Subcutaneous adipose tissue (tissue), 4 donors: ENCODE measurements around the gene NXN. TPM values are rescaled to one million over a fixed set of nuclear protein-coding genes. Genes with fewer than 3 reads are reported as not detected.

ENCODE experiments used
- CTCF ChIP-seq: fragments of 450-650 bp; IDR thresholded peaks from one replicate; pipeline ENCODE4 v1.5.1; 2016; ENCODE audit warnings: low read depth, mild to moderate bottlenecking, control low read depth, antibody characterized with exemption, moderate library complexity
- total RNA-seq, 4 donors: library from RNA; depleted of rRNA; stranded (reverse); fragments of >200 nt; gene quantifications; one replicate each; pipeline ENCODE4 v1.1.0, GENCODE V29; 2016

Gene NXN
- total RNA-seq, 4 donors from 2014 or later, result 2.9 to 24.3 (median 7.4) TPM

- no peak for TF ChIP-seq CTCF
These were observed 145.4 kb downstream of the NXN start for GRCh38 chr17:834136-834535.

GRCh38 chr17:830950-831349 is 148.6 kb downstream of the NXN start:
- no peak for TF ChIP-seq CTCF

GRCh38 chr17:830381-830780 is 149.2 kb downstream of the NXN start:
- no peak for TF ChIP-seq CTCF

GRCh38 chr17:828761-829160 is 150.8 kb downstream of the NXN start:
- TF ChIP-seq CTCF, result no peak

GRCh38 chr17:826778-827177 is 152.8 kb downstream of the NXN start:
- no peak for TF ChIP-seq CTCF

- TF ChIP-seq CTCF, result no peak
These were observed 154.4 kb downstream of the NXN start for GRCh38 chr17:825216-825615.

GRCh38 chr17:824378-824777 is 155.2 kb downstream of the NXN start:
- TF ChIP-seq CTCF, result no peak
